Measurements from ENCODE around the gene PREX1. TPM values are rescaled to one million over a fixed set of nuclear protein-coding genes. Genes with fewer than 3 reads are reported as not detected.

Gene PREX1
- total RNA-seq, 1 donor from 2014 or later: 2.9 TPM

- H3K4me1 Mint-ChIP-seq (ENCODE audit: low read depth): no peaks in the 10 kb centered on the region
- no peaks in the 10 kb centered on the region for H3K27me3 Mint-ChIP-seq
- no peaks in the 10 kb centered on the region for H3K9me3 Mint-ChIP-seq (ENCODE audit: low read depth)
- no peak for TF ChIP-seq CTCF (IDR thresholded peaks at IDR 0.05; ENCODE audit: unreplicated experiment)
- DNase-seq (ENCODE audit: low spot score, unreplicated experiment): no peak
- no peak overlapping the region for H3K27ac Mint-ChIP-seq
- H3K36me3 Mint-ChIP-seq (ENCODE audit: insufficient read depth): no peaks in the 10 kb centered on the region
- H3K4me3 Mint-ChIP-seq (ENCODE audit: low read depth): no peak overlapping the region
Measured at GRCh38 chr20:48676125-48676524, 151.7 kb downstream of the PREX1 start.

- Mint-ChIP-seq H3K27me3 (no peaks in the 10 kb centered on the region), H3K9me3 (ENCODE audit: low read depth) (no peaks in the 10 kb centered on the region), H3K4me3 (ENCODE audit: low read depth) (no peak overlapping the region), H3K4me1 (ENCODE audit: low read depth) (no peaks in the 10 kb centered on the region), H3K27ac (no peak overlapping the region), H3K36me3 (ENCODE audit: insufficient read depth) (no peaks in the 10 kb centered on the region)
- no peak for TF ChIP-seq CTCF (IDR thresholded peaks at IDR 0.05; ENCODE audit: unreplicated experiment)
- DNase-seq (ENCODE audit: low spot score, unreplicated experiment): no peak
Measured at GRCh38 chr20:48674461-48674860, 153.3 kb downstream of the PREX1 start.

- Mint-ChIP-seq H3K27me3 (no peaks in the 10 kb centered on the region), H3K27ac (no peak overlapping the region), H3K36me3 (ENCODE audit: insufficient read depth) (no peaks in the 10 kb centered on the region), H3K4me1 (ENCODE audit: low read depth) (no peaks in the 10 kb centered on the region), H3K4me3 (ENCODE audit: low read depth) (no peak overlapping the region), H3K9me3 (ENCODE audit: low read depth) (no peaks in the 10 kb centered on the region)
- DNase-seq (ENCODE audit: low spot score, unreplicated experiment): no peak
- TF ChIP-seq CTCF (IDR thresholded peaks at IDR 0.05; ENCODE audit: unreplicated experiment): no peak
Measured at GRCh38 chr20:48673507-48673906, 154.3 kb downstream of the PREX1 start.

- Mint-ChIP-seq H3K4me1 (ENCODE audit: low read depth) (no peaks in the 10 kb centered on the region), H3K4me3 (ENCODE audit: low read depth) (no peak overlapping the region), H3K27ac (no peak overlapping the region), H3K36me3 (ENCODE audit: insufficient read depth) (no peaks in the 10 kb centered on the region), H3K27me3 (no peaks in the 10 kb centered on the region), H3K9me3 (ENCODE audit: low read depth) (no peaks in the 10 kb centered on the region)
- TF ChIP-seq CTCF (IDR thresholded peaks at IDR 0.05; ENCODE audit: unreplicated experiment): no peak
- no peak for DNase-seq (ENCODE audit: low spot score, unreplicated experiment)
Measured at GRCh38 chr20:48672324-48672723, 155.5 kb downstream of the PREX1 start.

GRCh38 chr20:48671141-48671540 lies 156.7 kb downstream of the PREX1 start:
- peaks cover 2% of the 10 kb centered on the region for H3K36me3 Mint-ChIP-seq (ENCODE audit: insufficient read depth)
- H3K27me3 Mint-ChIP-seq: no peaks in the 10 kb centered on the region
- DNase-seq (ENCODE audit: low spot score, unreplicated experiment): no peak
- H3K4me3 Mint-ChIP-seq (ENCODE audit: low read depth): no peak overlapping the region
- no peak overlapping the region for H3K27ac Mint-ChIP-seq
- no peak for TF ChIP-seq CTCF (IDR thresholded peaks at IDR 0.05; ENCODE audit: unreplicated experiment)
- no peaks in the 10 kb centered on the region for H3K4me1 Mint-ChIP-seq (ENCODE audit: low read depth)
- H3K9me3 Mint-ChIP-seq (ENCODE audit: low read depth): peaks cover 4% of the 10 kb centered on the region

Measured in progenitor cell of endocrine pancreas (in vitro differentiated cells).